ENCODE data around the gene RPIA. TPM values are rescaled to one million over a fixed set of nuclear protein-coding genes. Genes with fewer than 3 reads are reported as not detected.
A peak's percentile ranks its signal among the peaks of the same experiment; 100 is the strongest.

RPIA gene
- total RNA-seq, 2 experiments from 2014 or later, result 31.6 to 68.1 TPM

GRCh38 chr2:88687384-88687783 lies 4.1 kb upstream of the RPIA start:
- ChIA-PET POLR2A (no interaction called here), CTCF (ENCODE audit: unreplicated experiment) (no interaction called here)
- peaks cover 10% of the 10 kb centered on the region for H3K4me1 ChIP-seq (ENCODE audit: insufficient read depth, low read length, poor library complexity, severe bottlenecking)
- no TSS peak for BruUV-seq (replicated peaks)
- H3K27ac ChIP-seq (ENCODE audit: low read depth, low read length, poor library complexity, severe bottlenecking), result no peak overlapping the region
- H4K20me1 ChIP-seq (ENCODE audit: insufficient read depth, low read length), result no peaks in the 10 kb centered on the region
- peaks cover 16% of the 10 kb centered on the region for H3K79me2 ChIP-seq (ENCODE audit: insufficient read depth, low read depth, low read length)
- DNase-seq (ENCODE audit: low spot score), result no peak
- intact Hi-C loops (cut with micrococcal nuclease; ENCODE audit: unreplicated experiment), result no loop called here
- H3K9me2 ChIP-seq (ENCODE audit: insufficient read depth, low read length), result no peaks in the 10 kb centered on the region
- H3K4me2 ChIP-seq (ENCODE audit: low read length), result no peak overlapping the region
- H3K36me3 ChIP-seq (ENCODE audit: insufficient read depth, low read length), result no peaks in the 10 kb centered on the region; the same call in 1 of the 2 replicates
- H2AFZ ChIP-seq (ENCODE audit: low read length), result no peak overlapping the region
- H3K4me3 ChIP-seq (ENCODE audit: low read depth, low read length, poor library complexity, severe bottlenecking), result no peak overlapping the region
- H3K9me3 ChIP-seq (ENCODE audit: low read length), result peaks cover 48% of the 10 kb centered on the region
- TF ChIP-seq CTCF (conservative IDR thresholded peaks at IDR 0.05; ENCODE audit: low read length), result no peak
- no peak for TF ChIP-seq EZH2phosphoT487 (IDR thresholded peaks at IDR 0.05; ENCODE audit: borderline replicate concordance, low read depth, low read length)

- peaks cover 9% of the 10 kb centered on the region; the same call in 1 of the 2 replicates for H4K20me1 ChIP-seq (ENCODE audit: insufficient read depth, low read length)
- TSS peak; percentile 89 for BruUV-seq (replicated peaks)
- CTCF ChIA-PET (ENCODE audit: unreplicated experiment), result no interaction called here
- peaks cover 50% of the 10 kb centered on the region for H3K79me2 ChIP-seq (ENCODE audit: insufficient read depth, low read depth, low read length)
- peaks cover 27% of the 10 kb centered on the region for H3K4me1 ChIP-seq (ENCODE audit: insufficient read depth, low read length, poor library complexity, severe bottlenecking)
- peak overlapping the region; percentile 93 for H2AFZ ChIP-seq (ENCODE audit: low read length)
- POLR2A ChIA-PET, result interaction anchor here (0.5 to 1.0 kb wide), 3 partner anchors 13 to 316 kb away, joined by 3 to 4 read pairs (median 3); no protein-coding TSS in a partner anchor
- DNase-seq (ENCODE audit: low spot score), result peak; percentile 69
- H3K36me3 ChIP-seq (ENCODE audit: insufficient read depth, low read length), result peaks cover 24% of the 10 kb centered on the region
- H3K4me3 ChIP-seq (ENCODE audit: low read depth, low read length, poor library complexity, severe bottlenecking), result peak overlapping the region; percentile 85
- TF ChIP-seq CTCF (conservative IDR thresholded peaks at IDR 0.05; ENCODE audit: low read length), result peak; percentile 36
- no peak for TF ChIP-seq EZH2phosphoT487 (IDR thresholded peaks at IDR 0.05; ENCODE audit: borderline replicate concordance, low read depth, low read length)
- intact Hi-C loops (cut with micrococcal nuclease; ENCODE audit: unreplicated experiment), result loop anchor here (5.0 kb wide), 2 partner anchors 182 to 512 kb away; no protein-coding TSS in a partner anchor
- H3K9me3 ChIP-seq (ENCODE audit: low read length), result peaks cover 24% of the 10 kb centered on the region; the same call in 1 of the 2 replicates
- H3K9me2 ChIP-seq (ENCODE audit: insufficient read depth, low read length), result no peaks in the 10 kb centered on the region
- H3K27ac ChIP-seq (ENCODE audit: low read depth, low read length, poor library complexity, severe bottlenecking), result peak overlapping the region; percentile 44
- H3K4me2 ChIP-seq (ENCODE audit: low read length), result peak overlapping the region; percentile 97
These were observed 708 bp upstream of the RPIA start for GRCh38 chr2:88690591-88691338.
